BJ (cell line): ENCODE data around the gene PPP1CA. TPM values are rescaled to one million over a fixed set of nuclear protein-coding genes. Genes with fewer than 3 reads are reported as not detected.

Source experiments
- CTCF ChIA-PET: fragments of 350-600 bp; formaldehyde crosslinking; extraction: SDS; loops from one replicate; lab custom pipeline; 2021; ENCODE audit warnings: antibody characterized with exemption, inconsistent platforms; lab: Yijun Ruan, JAX
- POLR2A ChIA-PET: fragments of 300-600 bp; sonication (Branson Sonifier 250); formaldehyde crosslinking; extraction: SDS; loops from one replicate; lab custom pipeline; 2021; ENCODE audit warnings: antibody characterized with exemption; lab: Charles Lee
- DNase-seq: peaks from one replicate; pipeline ENCODE4 v3.0.0-alpha.2; 2011; ENCODE audit warnings: low read depth
- H3K27me3 ChIP-seq: 2 replicates; pipeline ENCODE4 v1.6.0; 2011; ENCODE audit warnings: low read length; ENCODE audit not compliant: control insufficient read depth, insufficient read depth
- H3K36me3 ChIP-seq: 2 replicates; pipeline ENCODE4 v1.5.1; 2011; ENCODE audit warnings: low read length; ENCODE audit not compliant: control insufficient read depth, insufficient read depth
- H3K4me3 ChIP-seq: 2 replicates; pipeline ENCODE4 v1.5.1; 2011; ENCODE audit warnings: low read depth, mild to moderate bottlenecking, control low read depth, low read length
- CTCF ChIP-seq: IDR thresholded peaks from 2 replicates; pipeline ENCODE4 v1.5.1; 2011; ENCODE audit warnings: low read depth, mild to moderate bottlenecking, control low read depth, inconsistent platforms, low read length, moderate library complexity; ENCODE audit not compliant: insufficient read depth
- polyA plus RNA-seq: library from polyadenylated mRNA; depleted of rRNA; stranded (reverse); fragments of >200 nt; gene quantifications from 2 replicates; pipeline ENCODE4 v1.2.3, GENCODE V29; 2011

The PPP1CA gene
- polyA plus RNA-seq, 1 experiment = 233 TPM

DNA sequence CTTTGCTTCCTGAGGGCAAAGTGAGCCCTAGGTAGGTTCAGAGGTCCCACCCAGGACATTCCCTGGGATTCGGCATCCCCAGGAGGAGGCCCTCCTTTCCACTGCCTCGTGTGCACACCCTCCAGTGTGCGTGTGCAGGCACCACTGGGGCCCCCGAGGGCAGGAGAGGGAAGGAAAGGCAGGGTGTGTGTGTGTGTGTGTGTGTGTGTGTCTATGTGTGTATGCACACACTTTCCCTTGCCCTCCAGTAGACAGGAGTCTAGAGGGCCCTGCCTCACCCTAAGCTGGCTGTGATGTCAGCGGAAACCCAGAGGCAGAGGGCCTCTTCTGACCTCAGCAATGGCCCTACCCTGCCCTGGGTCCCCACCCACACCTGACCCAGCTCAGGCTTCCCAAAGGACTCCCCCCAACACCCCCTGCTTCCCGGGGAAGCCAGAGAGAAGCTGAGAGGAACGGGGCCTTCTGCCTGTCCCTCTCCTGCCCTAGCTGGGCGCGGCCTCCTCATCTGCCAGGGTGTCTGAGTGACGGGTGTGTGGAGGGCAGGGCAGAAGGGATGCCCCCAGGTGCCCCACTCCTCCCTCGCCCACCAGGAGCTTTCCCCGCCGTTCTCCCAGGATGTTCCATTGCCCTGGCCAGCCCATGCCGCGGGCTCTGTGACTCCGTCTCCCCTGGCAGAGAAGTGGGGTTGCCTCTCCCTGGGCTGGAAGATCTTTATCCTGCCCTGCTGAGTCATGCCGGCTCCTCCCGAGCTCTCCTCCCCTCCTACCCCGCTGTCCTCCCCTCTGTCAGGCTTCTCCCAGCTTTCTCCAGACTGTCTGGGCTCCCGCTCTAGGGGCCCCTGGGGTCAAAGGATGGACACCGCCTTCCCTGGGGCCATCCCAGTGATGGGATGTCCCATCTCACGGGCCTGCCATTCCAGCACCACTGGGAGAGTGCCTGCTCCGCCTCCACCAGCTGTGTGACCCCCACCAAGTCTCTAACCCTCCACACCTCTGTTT lies 22.3 kb downstream of the PPP1CA start:
- Histone ChIP-seq H3K36me3 (no peaks in the 10 kb centered on the region), H3K27me3 (no peaks in the 10 kb centered on the region), H3K4me3 (no peak overlapping the region)
- no peak for DNase-seq
- no peak for TF ChIP-seq CTCF
- POLR2A ChIA-PET = no interaction called here
- CTCF ChIA-PET = interaction anchor here (0.8 to 24.6 kb wide), 12 partner anchors 8 to 284 kb away, joined by 3 to 892 read pairs (median 7); partner anchors contain the start of genes CLCF1, POLD4, PPP1CA and SSH3

- Histone ChIP-seq H3K4me3 (no peak overlapping the region), H3K36me3 (no peaks in the 10 kb centered on the region), H3K27me3 (no peaks in the 10 kb centered on the region)
- ChIA-PET POLR2A (no interaction called here), CTCF (interaction anchor here (0.8 to 24.6 kb wide), 5 partner anchors 9 to 116 kb away, joined by 3 to 892 read pairs (median 49); partner anchors contain the start of gene POLD4)
- no peak for DNase-seq
- no peak for TF ChIP-seq CTCF
These were observed 23.1 kb downstream of the PPP1CA start for GRCh38 chr11:67378544-67378943.

- no peak overlapping the region for H3K4me3 ChIP-seq
- TF ChIP-seq CTCF = no peak
- CTCF ChIA-PET = interaction anchor here (0.6 to 24.6 kb wide), 7 partner anchors 12 to 127 kb away, joined by 3 to 892 read pairs (median 4); partner anchors contain the start of genes POLD4 and PPP1CA
- H3K36me3 ChIP-seq = no peaks in the 10 kb centered on the region
- POLR2A ChIA-PET = no interaction called here
- H3K27me3 ChIP-seq = no peaks in the 10 kb centered on the region
- no peak for DNase-seq
These were observed 24.5 kb downstream of the PPP1CA start for GRCh38 chr11:67376873-67377808.

- peaks cover 2% of the 10 kb centered on the region for H3K36me3 ChIP-seq
- H3K4me3 ChIP-seq = no peak overlapping the region
- no peak for TF ChIP-seq CTCF
- DNase-seq = no peak
- H3K27me3 ChIP-seq = no peaks in the 10 kb centered on the region
- POLR2A ChIA-PET = interaction anchor here (0.6 kb wide), 1 partner anchor 1521 kb away, joined by 5 read pairs; no protein-coding TSS in a partner anchor
- CTCF ChIA-PET = interaction anchor here (1.0 to 24.6 kb wide), 6 partner anchors 13 to 114 kb away, joined by 4 to 892 read pairs (median 8); partner anchors contain the start of genes GRK2, POLD4 and PPP1CA
These were observed 25.4 kb downstream of the PPP1CA start for GRCh38 chr11:67376063-67376820.
